Cardiac fibroblast (primary cell): ENCODE results near the gene GIPC2.
A peak's percentile ranks its signal among the peaks of the same experiment; 100 is the strongest.
"Not testable (repeated sequence)": the region's sequence is repeated elsewhere in the genome, so short reads cannot be mapped to it uniquely, and the experiment has no call there.

ENCODE experiments used
- DNase-seq, 2 donors: peaks; one replicate each; pipeline versions ENCODE4 v3.0.0 to v3.0.0-alpha.2; 2010; ENCODE audit warnings: low read depth in 2 of 2
- H3K4me3 ChIP-seq, 2 donors: replicated peaks in 1 of 2; 1 replicate in 1 of 2; 2 replicates in 1 of 2; pipeline ENCODE4 v1.5.1; 2011; ENCODE audit warnings: low read depth in 2 of 2, low read length in 2 of 2, mild to moderate bottlenecking in 2 of 2, moderate library complexity in 1 of 2
- TF ChIP-seq, protein P1 (sequence below): IDR thresholded peaks from one replicate; pipeline ENCODE4 v1.5.1; 2011; ENCODE audit warnings: low read depth, mild to moderate bottlenecking, low read length, inconsistent platforms

Gene GIPC2

DNA sequence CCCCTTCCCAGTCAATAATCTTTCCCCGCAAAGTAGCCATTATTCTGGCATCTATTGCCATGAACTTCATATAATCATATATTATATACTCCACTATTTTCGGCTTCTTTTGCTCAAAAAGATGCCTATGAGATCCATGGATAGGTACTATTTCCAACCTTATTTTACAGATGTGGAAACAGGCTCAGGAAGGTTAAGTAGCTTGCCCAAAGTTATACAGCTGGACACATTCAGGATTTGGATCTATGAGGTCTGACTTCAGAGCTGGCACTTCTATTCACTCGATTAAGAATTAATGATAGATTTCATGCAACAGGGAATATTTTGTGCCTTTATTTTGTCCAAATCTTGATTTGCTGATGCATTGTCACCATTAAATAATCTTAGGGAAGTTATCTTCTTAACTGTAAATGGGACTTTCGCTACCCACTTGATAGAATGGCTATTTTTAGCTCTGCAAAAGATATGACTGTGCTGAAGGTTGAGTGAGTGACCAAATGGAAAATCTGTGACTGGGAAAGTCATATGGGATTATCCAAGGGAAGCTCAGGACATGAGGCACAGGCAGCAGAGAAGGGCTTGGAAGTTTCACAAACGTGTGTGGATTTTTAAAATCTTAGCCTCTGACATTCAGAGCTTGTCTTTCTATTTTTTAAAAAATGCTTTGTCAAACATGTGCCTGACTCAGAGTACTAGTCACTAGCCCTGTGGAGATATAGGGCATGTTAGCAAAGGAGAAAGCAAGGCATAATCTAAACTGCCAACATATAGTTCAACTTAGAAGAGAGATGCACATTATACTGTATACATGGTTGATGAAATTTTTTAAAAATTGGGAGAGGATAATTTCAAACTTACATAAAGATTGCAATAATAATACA is 36.5 kb downstream of the GIPC2 start:
- no peak overlapping the region for H3K4me3 ChIP-seq
- TF ChIP-seq, protein P1, sequence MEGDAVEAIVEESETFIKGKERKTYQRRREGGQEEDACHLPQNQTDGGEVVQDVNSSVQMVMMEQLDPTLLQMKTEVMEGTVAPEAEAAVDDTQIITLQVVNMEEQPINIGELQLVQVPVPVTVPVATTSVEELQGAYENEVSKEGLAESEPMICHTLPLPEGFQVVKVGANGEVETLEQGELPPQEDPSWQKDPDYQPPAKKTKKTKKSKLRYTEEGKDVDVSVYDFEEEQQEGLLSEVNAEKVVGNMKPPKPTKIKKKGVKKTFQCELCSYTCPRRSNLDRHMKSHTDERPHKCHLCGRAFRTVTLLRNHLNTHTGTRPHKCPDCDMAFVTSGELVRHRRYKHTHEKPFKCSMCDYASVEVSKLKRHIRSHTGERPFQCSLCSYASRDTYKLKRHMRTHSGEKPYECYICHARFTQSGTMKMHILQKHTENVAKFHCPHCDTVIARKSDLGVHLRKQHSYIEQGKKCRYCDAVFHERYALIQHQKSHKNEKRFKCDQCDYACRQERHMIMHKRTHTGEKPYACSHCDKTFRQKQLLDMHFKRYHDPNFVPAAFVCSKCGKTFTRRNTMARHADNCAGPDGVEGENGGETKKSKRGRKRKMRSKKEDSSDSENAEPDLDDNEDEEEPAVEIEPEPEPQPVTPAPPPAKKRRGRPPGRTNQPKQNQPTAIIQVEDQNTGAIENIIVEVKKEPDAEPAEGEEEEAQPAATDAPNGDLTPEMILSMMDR = no peak
- DNase-seq = peak; percentile 54 to 59

DNA sequence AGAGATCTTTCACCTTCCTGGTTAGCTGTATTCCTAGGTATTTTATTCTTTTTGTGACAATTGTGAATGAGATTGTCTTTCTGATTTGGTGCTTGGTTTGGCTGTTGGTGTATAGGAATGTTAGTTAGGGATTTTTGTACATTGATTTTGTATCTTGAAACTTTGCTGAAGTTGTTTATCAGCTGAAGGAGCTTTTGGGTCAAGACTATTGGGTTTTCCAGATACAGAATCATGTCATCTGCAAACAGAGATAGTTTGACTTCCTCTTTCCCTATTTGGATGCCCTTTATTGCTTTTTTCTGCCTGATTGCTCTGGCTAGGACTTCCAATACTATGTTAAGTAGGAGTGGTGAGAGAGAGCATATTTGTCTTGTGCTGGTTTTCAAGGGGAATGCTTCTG is 38.9 kb downstream of the GIPC2 start:
- not testable (repeated sequence) for DNase-seq, H3K4me3 ChIP-seq

DNA sequence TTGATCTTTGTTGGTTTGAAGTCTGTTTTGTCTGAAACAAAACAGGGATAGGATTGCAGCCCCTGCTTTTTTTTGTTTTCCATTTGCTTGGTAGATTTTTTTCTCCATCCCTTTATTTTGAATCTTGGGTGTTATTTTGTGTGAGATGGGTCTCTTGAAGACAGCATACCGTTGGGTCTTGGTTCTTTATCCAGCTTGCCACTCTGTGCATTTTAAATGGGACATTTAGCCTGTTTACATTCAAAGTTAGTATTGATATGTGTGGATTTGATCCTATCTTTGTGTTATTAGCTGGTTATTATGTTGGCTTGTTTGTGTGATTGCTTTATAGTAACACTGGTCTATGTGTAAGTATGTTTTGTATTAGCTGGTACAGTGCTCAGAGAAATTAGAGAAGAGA is 40.9 kb downstream of the GIPC2 start:
- DNase-seq = no peak
- H3K4me3 ChIP-seq = no peak overlapping the region
- TF ChIP-seq, protein P1 = no peak

DNA sequence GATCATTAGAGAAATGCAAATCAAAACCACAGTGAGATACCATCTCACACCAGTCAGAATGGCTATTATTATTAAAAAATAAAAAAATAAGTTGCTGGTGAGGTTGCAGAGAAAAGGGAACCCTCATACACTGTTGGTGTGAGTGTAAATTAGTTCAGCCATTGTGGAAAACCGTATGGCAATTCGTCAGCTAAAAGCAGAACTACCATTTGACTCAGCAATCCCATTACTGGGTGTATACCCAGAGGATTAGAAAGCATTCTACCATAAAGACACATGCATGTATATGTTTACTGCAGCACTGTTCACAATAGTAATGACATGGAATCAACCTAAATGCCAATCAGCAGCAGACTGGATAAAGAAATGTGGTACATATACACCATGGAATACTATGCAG is 42.2 kb downstream of the GIPC2 start:
- DNase-seq = no peak
- H3K4me3 ChIP-seq = no peak overlapping the region
- TF ChIP-seq, protein P1 = no peak

DNA sequence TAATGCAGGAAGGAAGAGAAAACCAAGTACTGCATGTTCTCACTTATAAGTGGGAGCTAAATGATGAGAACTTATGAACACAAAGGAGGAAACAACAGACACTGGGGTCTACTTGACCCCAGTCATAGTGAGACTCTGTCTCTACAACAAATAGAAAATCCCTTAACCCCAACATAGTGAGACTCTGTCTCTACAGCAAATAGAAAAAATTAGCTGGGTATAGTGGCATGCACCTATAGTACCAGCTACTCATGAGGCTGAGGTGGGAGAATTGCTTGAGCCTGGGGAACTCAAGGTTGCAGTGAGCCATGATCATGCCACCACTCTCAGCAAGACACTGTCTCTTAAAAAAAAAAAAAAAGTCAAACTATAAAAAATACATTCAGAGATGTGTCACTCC is 42.7 kb downstream of the GIPC2 start:
- no peak overlapping the region for H3K4me3 ChIP-seq
- TF ChIP-seq, protein P1 = no peak
- no peak for DNase-seq

DNA sequence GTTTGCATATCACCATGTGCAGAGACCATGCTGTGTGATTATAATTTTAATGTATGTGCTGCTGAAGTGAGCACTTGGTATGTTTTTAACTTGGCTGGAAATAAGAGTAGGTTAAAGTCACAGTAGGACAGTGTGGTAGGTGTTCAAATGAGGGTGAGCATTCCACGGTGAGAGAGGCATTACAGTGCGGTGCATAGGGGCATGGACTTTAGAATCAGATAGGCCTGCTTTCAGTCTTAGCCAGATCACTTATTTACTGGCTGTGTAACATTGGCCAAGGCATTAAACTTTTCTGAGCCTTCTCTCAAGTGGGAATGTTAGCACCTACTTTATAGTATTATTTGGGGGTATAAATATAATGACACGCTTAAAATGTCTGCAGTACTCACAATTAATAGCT is 43.2 kb downstream of the GIPC2 start:
- H3K4me3 ChIP-seq = no peak overlapping the region
- DNase-seq = no peak
- TF ChIP-seq, protein P1 = no peak

DNA sequence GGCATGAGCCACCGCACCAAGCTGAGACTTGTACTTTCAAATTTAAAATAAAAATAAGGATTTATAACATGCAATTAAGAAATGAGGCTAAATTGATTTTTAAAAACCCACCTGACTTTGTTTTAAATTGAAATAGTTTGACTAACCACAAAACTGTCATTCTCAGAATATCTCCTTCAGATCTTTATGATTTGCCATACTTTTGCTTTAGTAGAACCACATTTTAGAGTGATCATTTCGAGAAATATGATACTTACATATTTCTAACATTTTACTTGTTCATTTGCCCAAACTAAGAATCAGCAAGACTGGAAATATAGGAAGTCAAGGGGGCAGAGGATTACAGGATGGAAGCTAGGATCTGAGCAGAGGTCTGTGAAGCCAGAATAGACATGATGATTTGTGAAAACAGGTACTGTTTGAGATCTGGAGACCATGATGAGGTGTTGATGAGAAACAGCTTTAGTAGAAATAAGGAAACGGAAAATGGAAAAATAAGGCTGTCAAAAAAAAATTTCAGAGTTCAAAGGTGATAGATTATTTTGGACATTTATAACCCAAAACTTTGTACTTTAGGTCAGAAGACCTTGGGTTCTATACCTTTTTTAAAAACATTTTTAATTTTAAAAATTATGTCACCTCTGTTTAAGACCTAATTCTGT is 44.8 kb downstream of the GIPC2 start:
- no peak for DNase-seq

More for the DNA sequence above, 44.8 kb downstream of the GIPC2 start:
- TF ChIP-seq, protein P1 = no peak
- H3K4me3 ChIP-seq = no peak overlapping the region
